RPMI7951 (cell line): ENCODE results near the gene HNRNPH2. TPM values are rescaled to one million over a fixed set of nuclear protein-coding genes. Genes with fewer than 3 reads are reported as not detected.

Experiments
- DNase-seq: peaks from one replicate; pipeline ENCODE4 v3.0.0-alpha.2; 2012; ENCODE audit warnings: low read depth
- total RNA-seq: library from RNA; depleted of rRNA; stranded (reverse); fragments of >200 nt; shearing (Covaris generic); gene quantifications from 2 replicates; pipeline ENCODE4 v1.2.3, GENCODE V29; 2014; rRNA removed

Gene HNRNPH2
- 43.5 and 46.1 TPM in 2 replicates for total RNA-seq

GRCh38 chrX:101407748-101408531 lies at the start of gene HNRNPH2, which contains the start of gene GLA:
HNRNPH2 (plus strand) TSS chrX:101408222; CDS start chrX:101411989, 3,767 bp downstream.
GLA (minus strand) TSS chrX:101407925; CDS start chrX:101407903, 22 bp downstream.
- DNase-seq, result peak; percentile 97

- DNase-seq, result no peak
Measured at GRCh38 chrX:101359966-101360365, 48.1 kb upstream of the HNRNPH2 start.

- DNase-seq, result no peak
Measured at GRCh38 chrX:101360390-101360789, 47.6 kb upstream of the HNRNPH2 start.

- DNase-seq, result no peak
Measured at GRCh38 chrX:101362116-101362515, 45.9 kb upstream of the HNRNPH2 start.

GRCh38 chrX:101362757-101363156 lies 45.3 kb upstream of the HNRNPH2 start:
- DNase-seq, result no peak

- no peak for DNase-seq
Measured at GRCh38 chrX:101365301-101365795, 42.7 kb upstream of the HNRNPH2 start.

GRCh38 chrX:101368800-101369199 lies 39.2 kb upstream of the HNRNPH2 start:
- no peak for DNase-seq

GRCh38 chrX:101369687-101370086 lies 38.3 kb upstream of the HNRNPH2 start:
- no peak for DNase-seq

- no peak for DNase-seq
Measured at GRCh38 chrX:101370888-101371504, 37.0 kb upstream of the HNRNPH2 start.

GRCh38 chrX:101377547-101377946 lies 30.5 kb upstream of the HNRNPH2 start:
- DNase-seq, result no peak

- DNase-seq, result no peak
Measured at GRCh38 chrX:101383679-101384205, 24.3 kb upstream of the HNRNPH2 start.

GRCh38 chrX:101385026-101385684 lies 22.9 kb upstream of the HNRNPH2 start:
- DNase-seq, result no peak

GRCh38 chrX:101385795-101386541 lies 22.1 kb upstream of the HNRNPH2 start, which contains the start of gene BTK:
BTK (minus strand) TSS chrX:101386191; CDS start chrX:101375284, 10,907 bp downstream.
- no peak for DNase-seq

- no peak for DNase-seq
Measured at GRCh38 chrX:101386542-101386885, 21.5 kb upstream of the HNRNPH2 start.

- DNase-seq, result no peak
Measured at GRCh38 chrX:101388604-101389003, 19.4 kb upstream of the HNRNPH2 start.

GRCh38 chrX:101390664-101391525 lies 17.1 kb upstream of the HNRNPH2 start, which contains the start of gene RPL36A:
RPL36A (plus strand) TSS chrX:101391011; CDS start chrX:101391044, 33 bp downstream.
- peak; percentile 88 for DNase-seq

GRCh38 chrX:101391831-101392230 lies 16.2 kb upstream of the HNRNPH2 start:
- no peak for DNase-seq

GRCh38 chrX:101393530-101394305 lies 14.3 kb upstream of the HNRNPH2 start:
- DNase-seq, result no peak

- no peak for DNase-seq
Measured at GRCh38 chrX:101394372-101394771, 13.7 kb upstream of the HNRNPH2 start.
